ENCODE measurements around the gene NKX2-8.

DNA sequence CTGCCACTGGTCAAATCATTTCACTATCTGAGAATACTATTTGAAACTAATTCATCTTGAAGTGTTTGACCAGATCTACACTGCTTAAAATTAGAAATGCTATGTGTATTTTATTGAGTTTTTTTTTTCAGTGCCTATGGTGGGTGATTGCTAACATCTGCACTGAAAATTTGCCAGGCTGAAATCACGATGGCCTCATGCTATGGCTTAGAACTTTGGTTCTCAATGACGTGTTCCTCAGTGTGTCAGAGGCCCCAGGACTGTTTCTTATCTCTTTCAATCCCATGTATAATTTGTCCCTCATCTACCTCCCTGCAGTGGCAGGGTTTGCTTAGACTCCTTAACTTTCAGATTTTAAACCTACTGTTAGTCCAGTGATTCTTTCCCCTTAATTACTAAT is 36.2 kb upstream of the NKX2-8 start:
- TF ChIP-seq BHLHE40 (IDR thresholded peaks at IDR 0.05; ENCODE audit: low read length) (no peak), FOXK1 (CRISPR knock-in tag; IDR thresholded peaks at IDR 0.05; ENCODE audit: borderline replicate concordance, low read depth) (no peak)
- TF ChIP-seq, protein P1, sequence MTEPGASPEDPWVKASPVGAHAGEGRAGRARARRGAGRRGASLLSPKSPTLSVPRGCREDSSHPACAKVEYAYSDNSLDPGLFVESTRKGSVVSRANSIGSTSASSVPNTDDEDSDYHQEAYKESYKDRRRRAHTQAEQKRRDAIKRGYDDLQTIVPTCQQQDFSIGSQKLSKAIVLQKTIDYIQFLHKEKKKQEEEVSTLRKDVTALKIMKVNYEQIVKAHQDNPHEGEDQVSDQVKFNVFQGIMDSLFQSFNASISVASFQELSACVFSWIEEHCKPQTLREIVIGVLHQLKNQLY (CRISPR knock-in tag; IDR thresholded peaks at IDR 0.05) = no peak
